Keratinocyte (primary cell): ENCODE data around the gene SPATA45.

Experiments
- EZH2 ChIP-seq: IDR thresholded peaks from one replicate; pipeline ENCODE4 v1.6.1; 2012; ENCODE audit warnings: inconsistent platforms, mild to moderate bottlenecking, low read length, moderate library complexity
- TF ChIP-seq, protein P1 (sequence below), 3 experiments: IDR thresholded peaks in 1 of 3; conservative IDR thresholded peaks in 1 of 3; optimal IDR thresholded peaks in 1 of 3; 2 replicates in 2 of 3; 3 replicates in 1 of 3; pipeline versions ENCODE3 to v1.5.1; 2011; ENCODE audit warnings: low read length in 3 of 3, mild to moderate bottlenecking in 3 of 3, moderate library complexity in 2 of 3, control low read depth in 1 of 3, inconsistent platforms in 1 of 3; ENCODE audit not compliant: insufficient read depth in 2 of 3; ENCODE audit errors: extremely low read depth in 1 of 3

DNA sequence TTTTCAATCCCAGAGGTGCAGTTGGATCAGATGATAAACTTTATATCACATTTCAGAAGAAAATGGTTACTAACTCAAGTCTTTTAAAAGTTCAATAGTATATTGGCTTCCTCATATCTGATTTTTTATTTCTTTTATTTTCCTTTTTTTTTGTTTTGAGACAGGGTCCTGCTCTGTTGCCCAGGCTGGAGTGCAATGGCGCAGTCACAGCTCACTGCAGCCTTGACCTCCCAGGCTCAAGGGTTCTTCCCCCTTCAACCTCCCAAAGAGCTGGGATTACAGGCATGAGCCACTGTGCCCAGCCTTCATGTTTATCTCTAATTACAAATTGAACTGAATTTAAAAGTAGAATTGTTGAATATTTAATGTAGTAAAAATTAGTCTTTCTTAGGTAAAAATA lies 24.5 kb upstream of the SPATA45 start:
- no peak for TF ChIP-seq EZH2
- TF ChIP-seq, protein P1, sequence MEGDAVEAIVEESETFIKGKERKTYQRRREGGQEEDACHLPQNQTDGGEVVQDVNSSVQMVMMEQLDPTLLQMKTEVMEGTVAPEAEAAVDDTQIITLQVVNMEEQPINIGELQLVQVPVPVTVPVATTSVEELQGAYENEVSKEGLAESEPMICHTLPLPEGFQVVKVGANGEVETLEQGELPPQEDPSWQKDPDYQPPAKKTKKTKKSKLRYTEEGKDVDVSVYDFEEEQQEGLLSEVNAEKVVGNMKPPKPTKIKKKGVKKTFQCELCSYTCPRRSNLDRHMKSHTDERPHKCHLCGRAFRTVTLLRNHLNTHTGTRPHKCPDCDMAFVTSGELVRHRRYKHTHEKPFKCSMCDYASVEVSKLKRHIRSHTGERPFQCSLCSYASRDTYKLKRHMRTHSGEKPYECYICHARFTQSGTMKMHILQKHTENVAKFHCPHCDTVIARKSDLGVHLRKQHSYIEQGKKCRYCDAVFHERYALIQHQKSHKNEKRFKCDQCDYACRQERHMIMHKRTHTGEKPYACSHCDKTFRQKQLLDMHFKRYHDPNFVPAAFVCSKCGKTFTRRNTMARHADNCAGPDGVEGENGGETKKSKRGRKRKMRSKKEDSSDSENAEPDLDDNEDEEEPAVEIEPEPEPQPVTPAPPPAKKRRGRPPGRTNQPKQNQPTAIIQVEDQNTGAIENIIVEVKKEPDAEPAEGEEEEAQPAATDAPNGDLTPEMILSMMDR (optimal IDR thresholded peaks at IDR 0.05 in 1 of 3, IDR thresholded peaks at IDR 0.05 in 1 of 3, conservative IDR thresholded peaks at IDR 0.05 in 1 of 3; ENCODE audit: extremely low read depth in 1 of 3, insufficient read depth in 2 of 3, low read length in 3 of 3): no peak
